ENCODE data around the gene NPDC1.

Gene NPDC1

GRCh38 chr9:136994180-136994887 is 51.6 kb downstream of the NPDC1 start:
- DNase-seq, result no peak
- no peak for TF ChIP-seq GATA1 (IDR thresholded peaks at IDR 0.05; ENCODE audit: low read depth, low read length)
- TF ChIP-seq POLR2A (IDR thresholded peaks at IDR 0.05; ENCODE audit: low read length), result no peak

GRCh38 chr9:136992819-136993369 is 53.1 kb downstream of the NPDC1 start:
- DNase-seq, result no peak

GRCh38 chr9:136991993-136992818 is 53.8 kb downstream of the NPDC1 start, which contains the start of gene PAXX:
Gene PAXX (plus strand): TSS chr9:136992422. CDS start chr9:136992444, 22 bp downstream.
- peak; percentile 91 to 92 for DNase-seq
- TF ChIP-seq POLR2A (IDR thresholded peaks at IDR 0.05; ENCODE audit: low read length) (peak; percentile 49), GATA1 (IDR thresholded peaks at IDR 0.05; ENCODE audit: low read depth, low read length) (no peak)

More at GRCh38 chr9:136992819-136993369, 53.1 kb downstream of the NPDC1 start:
- no peak for TF ChIP-seq POLR2A (IDR thresholded peaks at IDR 0.05; ENCODE audit: low read length)
- TF ChIP-seq GATA1 (IDR thresholded peaks at IDR 0.05; ENCODE audit: low read depth, low read length), result no peak

GRCh38 chr9:136990242-136990911 is 55.6 kb downstream of the NPDC1 start:
- TF ChIP-seq GATA1 (IDR thresholded peaks at IDR 0.05; ENCODE audit: low read depth, low read length), result no peak
- no peak for TF ChIP-seq POLR2A (IDR thresholded peaks at IDR 0.05; ENCODE audit: low read length)

More at GRCh38 chr9:136990242-136990911, 55.6 kb downstream of the NPDC1 start:
- DNase-seq, result no peak
